Neutrophil (primary cell): ENCODE data around the gene KDM6A.
"Not testable (repeated sequence)": the region's sequence is repeated elsewhere in the genome, so short reads cannot be mapped to it uniquely, and the experiment has no call there.

ENCODE experiments used
- H3K27ac ChIP-seq: fragments of 200-600 bp; sonication (generic); 2 replicates; pipeline ENCODE4 v1.5.1; 2016; ENCODE audit warnings: mild to moderate bottlenecking, moderate library complexity
- H3K27me3 ChIP-seq: fragments of 200-600 bp; sonication (generic); 2 replicates; pipeline ENCODE4 v1.6.0; 2016; ENCODE audit warnings: mild to moderate bottlenecking
- H3K36me3 ChIP-seq: fragments of 200-600 bp; sonication (generic); 2 replicates; pipeline ENCODE4 v1.5.1; 2017
- H3K4me1 ChIP-seq, 2 experiments: fragments of 200-600 bp in 1 of 2; sonication (generic) in 1 of 2; 1 replicate in 1 of 2; 2 replicates in 1 of 2; pipeline versions ENCODE4 v1.5.1 to v1.6.1; 2013 to 2016; ENCODE audit warnings: low read depth in 1 of 2, low read length in 1 of 2, mild to moderate bottlenecking in 1 of 2, moderate library complexity in 1 of 2; ENCODE audit not compliant: control insufficient read depth in 1 of 2, insufficient read depth in 1 of 2
- H3K4me3 ChIP-seq, 2 experiments: fragments of 200-600 bp in 1 of 2; sonication (generic) in 1 of 2; 1 replicate in 1 of 2; 2 replicates in 1 of 2; pipeline ENCODE4 v1.5.1; 2013 to 2016; ENCODE audit warnings: low read depth in 1 of 2, low read length in 1 of 2, mild to moderate bottlenecking in 1 of 2, moderate library complexity in 1 of 2
- H3K9me3 ChIP-seq: fragments of 200-600 bp; sonication (generic); 2 replicates; pipeline ENCODE4 v1.5.1; 2016
- CTCF ChIP-seq: fragments of 200-600 bp; sonication (generic); IDR thresholded peaks from 2 replicates; pipeline ENCODE4 v1.5.1; 2016; ENCODE audit warnings: antibody characterized with exemption

KDM6A gene

DNA sequence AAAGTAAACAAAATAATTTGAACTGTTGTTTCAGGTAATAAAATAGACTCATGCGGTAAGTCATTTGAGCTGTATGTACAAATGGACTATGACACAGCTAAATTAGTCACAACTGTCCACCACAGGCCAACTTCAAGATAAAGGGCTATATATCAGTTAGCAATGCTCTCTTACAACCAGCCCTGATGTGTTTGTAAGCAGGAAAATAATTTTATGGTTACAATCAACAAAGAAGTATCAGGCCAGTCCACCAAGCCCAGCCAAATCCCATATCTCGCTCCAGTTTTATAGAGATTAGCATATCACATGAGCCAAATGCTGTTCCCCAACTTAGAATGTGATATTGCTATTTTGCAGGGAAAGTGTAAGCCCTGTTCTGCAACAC, 29.7 kb upstream of the KDM6A start:
- no peaks in the 10 kb centered on the region for H3K4me1 ChIP-seq

GRCh38 chrX:44843753-44844152, 29.2 kb upstream of the KDM6A start, which contains the start of gene DUSP21:
Gene DUSP21 (plus strand): TSS chrX:44844021. CDS start chrX:44844133, 112 bp downstream.
- no peaks in the 10 kb centered on the region for H3K4me1 ChIP-seq
- H3K27ac ChIP-seq: no peak within 1 kb of the TSS
- H3K9me3 ChIP-seq: no peaks in the 10 kb centered on the region
- H3K36me3 ChIP-seq: no peaks in the 10 kb centered on the region
- no peak for TF ChIP-seq CTCF
- H3K4me3 ChIP-seq: no peak within 1 kb of the TSS
- no peaks in the 10 kb centered on the region for H3K27me3 ChIP-seq

More for the DNA sequence above, 29.7 kb upstream of the KDM6A start:
- H3K4me3 ChIP-seq: no peak overlapping the region
- no peak for TF ChIP-seq CTCF
- H3K9me3 ChIP-seq: no peaks in the 10 kb centered on the region
- H3K36me3 ChIP-seq: no peaks in the 10 kb centered on the region
- no peaks in the 10 kb centered on the region for H3K27me3 ChIP-seq
- H3K27ac ChIP-seq: no peak overlapping the region

DNA sequence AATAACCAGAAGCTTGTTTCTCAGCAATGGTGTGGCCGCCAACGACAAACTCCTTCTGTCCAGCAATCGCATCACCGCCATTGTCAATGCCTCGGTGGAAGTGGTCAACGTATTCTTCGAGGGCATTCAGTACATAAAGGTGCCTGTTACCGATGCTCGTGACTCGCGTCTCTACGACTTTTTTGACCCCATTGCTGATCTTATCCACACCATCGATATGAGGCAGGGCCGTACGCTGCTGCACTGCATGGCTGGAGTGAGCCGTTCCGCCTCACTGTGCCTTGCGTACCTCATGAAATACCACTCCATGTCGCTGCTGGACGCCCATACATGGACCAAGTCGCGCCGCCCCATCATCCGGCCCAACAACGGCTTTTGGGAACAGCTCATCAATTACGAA, 28.8 kb upstream of the KDM6A start:
- H3K4me1 ChIP-seq: no peaks in the 10 kb centered on the region
- no peaks in the 10 kb centered on the region for H3K9me3 ChIP-seq
- no peaks in the 10 kb centered on the region for H3K27me3 ChIP-seq
- H3K27ac ChIP-seq: no peak overlapping the region
- no peak for TF ChIP-seq CTCF
- H3K4me3 ChIP-seq: no peak overlapping the region
- H3K36me3 ChIP-seq: no peaks in the 10 kb centered on the region

DNA sequence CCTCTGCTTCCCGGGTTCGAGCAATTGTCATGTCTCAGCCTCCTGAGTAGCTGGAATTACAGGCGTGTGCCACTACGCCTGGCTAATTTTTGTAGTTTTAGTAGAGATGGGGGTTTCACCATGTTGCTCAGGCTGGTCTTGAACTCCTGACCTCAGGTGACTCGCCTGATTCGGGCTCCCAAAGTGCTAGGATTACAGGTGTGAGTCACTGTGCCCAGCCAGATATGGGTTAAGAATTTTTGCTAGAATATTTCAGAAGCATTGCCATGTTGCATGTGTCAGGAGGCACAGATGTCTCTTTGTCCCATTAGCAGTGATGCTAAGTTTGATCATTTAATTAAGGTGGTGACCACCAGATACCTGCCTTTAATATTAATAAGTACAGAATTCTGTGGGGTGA, 22.1 kb upstream of the KDM6A start:
- H3K4me1 ChIP-seq, H3K27ac ChIP-seq, H3K36me3 ChIP-seq, H3K27me3 ChIP-seq, H3K9me3 ChIP-seq, H3K4me3 ChIP-seq: not testable (repeated sequence)

GRCh38 chrX:44871114-44871645, 1.8 kb upstream of the KDM6A start:
- no peaks in the 10 kb centered on the region for H3K36me3 ChIP-seq
- no peak overlapping the region for H3K4me3 ChIP-seq
- H3K27ac ChIP-seq: peak overlapping the region; percentile 100
- H3K4me1 ChIP-seq: peaks cover 19 to 31% of the 10 kb centered on the region in 2 experiments
- TF ChIP-seq CTCF: no peak
- H3K27me3 ChIP-seq: no peaks in the 10 kb centered on the region
- no peaks in the 10 kb centered on the region for H3K9me3 ChIP-seq

- peak overlapping the region; percentile 100 for H3K27ac ChIP-seq
These were observed 812 bp upstream of the KDM6A start for GRCh38 chrX:44871931-44872820.

More at GRCh38 chrX:44871931-44872820, 812 bp upstream of the KDM6A start:
- Histone ChIP-seq H3K27me3 (no peaks in the 10 kb centered on the region), H3K9me3 (no peaks in the 10 kb centered on the region), H3K36me3 (no peaks in the 10 kb centered on the region), H3K4me3 (peak overlapping the region; percentile 72 to 99), H3K4me1 (peaks cover 21 to 38% of the 10 kb centered on the region in 2 experiments)
- TF ChIP-seq CTCF: no peak
